Endothelial cell of umbilical vein (primary cell): Measurements from ENCODE around the gene INO80C. TPM values are rescaled to one million over a fixed set of nuclear protein-coding genes. Genes with fewer than 3 reads are reported as not detected.

ENCODE experiments used
- BruUV-seq: library from RNA; stranded (reverse); fragments of 400-500 nt; replicated peaks from 2 replicates; lab custom pipeline; 2021; lab: Mats Ljungman, UMichigan
- CTCF ChIA-PET: fragments of 300-600, 350-600 bp; sonication (Branson Sonifier 250); formaldehyde crosslinking; loops from one replicate; lab custom pipeline; 2021; ENCODE audit warnings: antibody characterized with exemption, inconsistent platforms; lab: Charles Lee
- POLR2A ChIA-PET: fragments of 300-600, 350-600 bp; sonication (Branson Sonifier 250); formaldehyde crosslinking; loops from one replicate; lab custom pipeline; 2021; ENCODE audit warnings: antibody characterized with exemption, inconsistent platforms; lab: Charles Lee
- DNase-seq: peaks from one replicate; pipeline ENCODE4 v3.0.0-alpha.2; 2011; ENCODE audit warnings: low read depth, low spot score
- FAIRE-seq: peaks from 2 replicates; lab custom pipeline; 2011; peaks lifted over from hg19 to GRCh38; lab: Jason Lieb, UNC
- H2AFZ ChIP-seq: 2 replicates; pipeline ENCODE4 v1.6.0; 2012; ENCODE audit warnings: low read depth, low read length, control low read depth, inconsistent platforms
- H3K27ac ChIP-seq: 2 replicates; pipeline ENCODE4 v1.5.1; 2011; ENCODE audit warnings: low read depth, mild to moderate bottlenecking, control low read depth, low read length, moderate library complexity; ENCODE audit not compliant: insufficient read depth
- H3K27me3 ChIP-seq, 2 experiments: 2 replicates each; pipeline versions ENCODE4 v1.6.0 to v1.6.1; 2011; ENCODE audit warnings: low read length in 2 of 2, mixed read lengths in 1 of 2; ENCODE audit not compliant: control insufficient read depth in 2 of 2, insufficient read depth in 2 of 2
- H3K36me3 ChIP-seq, 2 experiments: 2 replicates in 1 of 2; 3 replicates in 1 of 2; pipeline ENCODE4 v1.5.1; 2011; ENCODE audit warnings: low read length in 2 of 2, mild to moderate bottlenecking in 1 of 2, moderate library complexity in 1 of 2; ENCODE audit not compliant: control insufficient read depth in 2 of 2, insufficient read depth in 2 of 2; ENCODE audit errors: extremely low read depth in 1 of 2
- H3K4me1 ChIP-seq: 3 replicates; pipeline ENCODE4 v1.5.1; 2011; ENCODE audit warnings: mild to moderate bottlenecking, low read length; ENCODE audit not compliant: control insufficient read depth, insufficient read depth; ENCODE audit errors: extremely low read depth
- H3K4me2 ChIP-seq: 2 replicates; pipeline ENCODE4 v1.6.1; 2011; ENCODE audit warnings: low read length, control low read depth, mixed read lengths; ENCODE audit not compliant: insufficient read depth
- H3K4me3 ChIP-seq, 3 experiments: fragments of 200-600 bp in 1 of 3; sonication (generic), shearing (Covaris generic) in 1 of 3; replicated peaks in 1 of 3; 2 replicates each; pipeline ENCODE4 v1.5.1; 2011 to 2016; ENCODE audit warnings: control low read depth in 3 of 3, low read length in 3 of 3, mild to moderate bottlenecking in 2 of 3, inconsistent platforms in 1 of 3, low read depth in 1 of 3, moderate library complexity in 1 of 3; ENCODE audit not compliant: insufficient read depth in 1 of 3
- H3K79me2 ChIP-seq: 2 replicates; pipeline ENCODE4 v1.6.0; 2012; ENCODE audit warnings: low read length, inconsistent platforms; ENCODE audit not compliant: control insufficient read depth, insufficient read depth
- H3K9ac ChIP-seq: replicated peaks from 2 replicates; pipeline ENCODE3; 2011; ENCODE audit warnings: low read length, control low read depth; ENCODE audit not compliant: insufficient read depth; ENCODE audit errors: extremely low read depth
- H3K9me1 ChIP-seq: replicated peaks from 3 replicates; pipeline ENCODE4 v1.6.0; 2011; ENCODE audit warnings: mild to moderate bottlenecking, low read length; ENCODE audit not compliant: control insufficient read depth, insufficient read depth; ENCODE audit errors: extremely low read depth
- H3K9me3 ChIP-seq: replicated peaks from 2 replicates; pipeline ENCODE4 v1.5.1; 2012; ENCODE audit warnings: low read length, inconsistent platforms; ENCODE audit not compliant: control insufficient read depth, insufficient read depth
- H4K20me1 ChIP-seq: replicated peaks from 2 replicates; pipeline ENCODE3; 2011; ENCODE audit warnings: mild to moderate bottlenecking, low read length; ENCODE audit not compliant: control insufficient read depth, insufficient read depth; ENCODE audit errors: extremely low read depth
- CTCF ChIP-seq, 2 donors: IDR thresholded peaks; 1 replicate in 1 of 2; 2 replicates in 1 of 2; pipeline ENCODE4 v1.5.1; 2011; ENCODE audit warnings: low read length in 2 of 2, mild to moderate bottlenecking in 2 of 2, moderate library complexity in 2 of 2, control low read depth in 1 of 2, inconsistent platforms in 1 of 2, low read depth in 1 of 2; ENCODE audit not compliant: insufficient read depth in 1 of 2; ENCODE audit errors: extremely low read depth in 1 of 2
- EZH2 ChIP-seq: IDR thresholded peaks from 2 replicates; pipeline ENCODE4 v1.6.1; 2012; ENCODE audit warnings: borderline replicate concordance, low read depth, mild to moderate bottlenecking, moderate library complexity, low read length, inconsistent platforms; ENCODE audit not compliant: severe bottlenecking
- FOS ChIP-seq: IDR thresholded peaks from 2 replicates; pipeline ENCODE4 v1.6.1; 2011; ENCODE audit warnings: mild to moderate bottlenecking, low read length, moderate library complexity, borderline replicate concordance; ENCODE audit not compliant: insufficient read depth
- GATA2 ChIP-seq: IDR thresholded peaks from 2 replicates; pipeline ENCODE4 v1.7.0; 2011; ENCODE audit warnings: low read depth, mild to moderate bottlenecking, moderate library complexity, mixed read lengths, low read length; ENCODE audit not compliant: insufficient read length, insufficient read depth
- JUN ChIP-seq: IDR thresholded peaks from 2 replicates; pipeline ENCODE4 v1.6.1; 2011; ENCODE audit warnings: borderline replicate concordance, low read depth; ENCODE audit not compliant: insufficient read length, insufficient read depth
- MAX ChIP-seq: IDR thresholded peaks from 2 replicates; pipeline ENCODE4 v1.6.1; 2011; ENCODE audit not compliant: insufficient read depth, insufficient read length
- MYC ChIP-seq: IDR thresholded peaks from one replicate; pipeline ENCODE4 v1.6.1; 2011; ENCODE audit warnings: mild to moderate bottlenecking, low read depth, low read length
- POLR2A ChIP-seq: IDR thresholded peaks from 2 replicates; pipeline ENCODE4 v1.6.1; 2012; ENCODE audit warnings: low read depth, mild to moderate bottlenecking, control low read depth, low read length
- POLR2AphosphoS5 ChIP-seq: IDR thresholded peaks from 2 replicates; pipeline ENCODE4 v1.6.1; 2012; ENCODE audit warnings: low read depth, mild to moderate bottlenecking, control low read depth, low read length, moderate library complexity; ENCODE audit not compliant: insufficient read depth
- dilution Hi-C: fragments of 300-500 bp; cut with MboI; formaldehyde crosslinking; loops from one replicate; pipeline ENCODE4 v1.15.0; 2019; ENCODE audit warnings: low sequenced_read_pairs; ENCODE audit not compliant: extremely low pct_ligation_motif_present
- intact Hi-C: fragments of 100-400 bp; cut with micrococcal nuclease; formaldehyde crosslinking; loops from one replicate; pipeline ENCODE4 v1.10.0; 2022
- polyA plus RNA-seq, 4 experiments: library from polyadenylated mRNA; depleted of rRNA in 3 of 4; stranded (reverse) in 3 of 4; unstranded in 1 of 4; fragments of >200 nt; gene quantifications; 2 replicates each; pipeline versions ENCODE4 v1.2.1 to v1.2.3, GENCODE V29; 2011 to 2012; ENCODE audit warnings: missing spikeins in 1 of 4
- total RNA-seq: library from RNA; stranded (reverse); gene quantifications from 2 replicates; pipeline ENCODE4 v1.2.3, GENCODE V29; 2021

Gene INO80C
- total and polyA plus RNA-seq, 2 donors (not counting 3 experiments of a cell fraction or from before 2014, with no cell fraction given): 43.4 to 56.0 TPM

DNA sequence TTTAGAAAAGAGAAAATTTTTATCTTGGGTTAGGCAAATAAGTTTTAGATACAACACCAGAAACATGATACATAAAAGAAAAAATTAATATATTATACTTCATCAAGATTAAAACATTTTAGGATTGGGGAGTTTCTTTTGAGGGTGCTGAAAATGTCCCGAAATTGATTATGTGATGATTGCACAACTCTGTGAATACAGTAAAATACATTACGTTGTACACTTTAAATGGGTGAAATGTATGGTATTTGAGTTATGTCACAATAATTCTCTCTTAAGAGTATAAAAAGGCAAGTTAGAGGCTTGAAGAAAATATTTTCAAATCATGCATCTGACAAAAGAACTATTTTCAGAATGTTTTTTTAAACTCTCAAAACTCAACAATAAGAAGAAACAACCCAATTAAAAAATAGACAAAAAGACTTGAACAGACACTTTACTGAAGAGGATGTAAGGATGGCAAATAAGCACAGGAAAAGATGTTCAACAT is 36.2 kb upstream of the INO80C start:
- ChIA-PET POLR2A (no interaction called here), CTCF (interaction anchor here (1.0 kb wide), 1 partner anchor 12 kb away, joined by 6 read pairs; no protein-coding TSS in a partner anchor)
- DNase-seq: no peak
- no peak overlapping the region for H3K4me2 ChIP-seq
- dilution Hi-C loops: no loop called here
- intact Hi-C loops: no loop called here
- no peaks in the 10 kb centered on the region for H3K79me2 ChIP-seq
- H3K4me3 ChIP-seq: no peak overlapping the region
- no peaks in the 10 kb centered on the region for H3K9me3 ChIP-seq
- H3K27ac ChIP-seq: no peak overlapping the region
- H4K20me1 ChIP-seq: no peaks in the 10 kb centered on the region
- no TSS peak for BruUV-seq
- no peaks in the 10 kb centered on the region for H3K9me1 ChIP-seq
- H2AFZ ChIP-seq: no peak overlapping the region
- no peaks in the 10 kb centered on the region for H3K36me3 ChIP-seq
- FAIRE-seq: no peak
- H3K4me1 ChIP-seq: no peaks in the 10 kb centered on the region
- no peaks in the 10 kb centered on the region for H3K27me3 ChIP-seq
- no peak for TF ChIP-seq CTCF (IDR thresholded peaks at IDR 0.05; ENCODE audit: extremely low read depth in 1 of 2, insufficient read depth in 1 of 2, low read depth in 1 of 2, low read length in 2 of 2)
- TF ChIP-seq MYC: no peak
- no peak for TF ChIP-seq JUN
- TF ChIP-seq POLR2AphosphoS5: no peak
- TF ChIP-seq POLR2A: no peak
- TF ChIP-seq GATA2: no peak
- TF ChIP-seq EZH2: no peak
- TF ChIP-seq MAX: no peak
- TF ChIP-seq FOS: no peak
- H3K9ac ChIP-seq: no peak overlapping the region
